AG04450 (cell line): ENCODE data around the gene IL17REL. TPM values are rescaled to one million over a fixed set of nuclear protein-coding genes. Genes with fewer than 3 reads are reported as not detected.

Experiments
- CTCF ChIA-PET: fragments of 300-600, 350-600 bp; formaldehyde crosslinking; extraction: SDS; loops from one replicate; lab custom pipeline; 2022; ENCODE audit warnings: antibody characterized with exemption, inconsistent platforms; lab: Charles Lee
- POLR2A ChIA-PET: fragments of 350-600 bp; formaldehyde crosslinking; extraction: SDS; loops from one replicate; lab custom pipeline; 2021; ENCODE audit warnings: antibody characterized with exemption, inconsistent platforms; lab: Yijun Ruan, JAX
- DNase-seq: peaks from one replicate; pipeline ENCODE4 v3.0.0-alpha.2; 2011; ENCODE audit warnings: low read depth, low spot score
- H3K27ac ChIP-seq: one replicate; pipeline ENCODE4 v1.5.1; 2012; ENCODE audit warnings: low read depth, low read length, control low read depth
- H3K27me3 ChIP-seq: one replicate; pipeline ENCODE4 v1.6.0; 2012; ENCODE audit warnings: low read length; ENCODE audit not compliant: control insufficient read depth, insufficient read depth
- H3K4me3 ChIP-seq: 2 replicates; pipeline ENCODE4 v1.5.1; 2011; ENCODE audit warnings: mild to moderate bottlenecking, low read depth, low read length, control low read depth
- H3K9me3 ChIP-seq: 2 replicates; pipeline ENCODE4 v1.5.1; 2012; ENCODE audit warnings: low read length; ENCODE audit not compliant: control insufficient read depth, insufficient read depth
- polyA plus RNA-seq: library from polyadenylated mRNA; depleted of rRNA; stranded (reverse); fragments of >200 nt; gene quantifications from 2 replicates; pipeline ENCODE4 v1.2.3, GENCODE V29; 2011
- TF ChIP-seq, protein P1 (sequence below): IDR thresholded peaks from 2 replicates; pipeline ENCODE4 v1.5.1; 2011; ENCODE audit warnings: low read depth, low read length, control low read depth, inconsistent platforms

The IL17REL gene
- polyA plus RNA-seq, 1 experiment: not detected

DNA sequence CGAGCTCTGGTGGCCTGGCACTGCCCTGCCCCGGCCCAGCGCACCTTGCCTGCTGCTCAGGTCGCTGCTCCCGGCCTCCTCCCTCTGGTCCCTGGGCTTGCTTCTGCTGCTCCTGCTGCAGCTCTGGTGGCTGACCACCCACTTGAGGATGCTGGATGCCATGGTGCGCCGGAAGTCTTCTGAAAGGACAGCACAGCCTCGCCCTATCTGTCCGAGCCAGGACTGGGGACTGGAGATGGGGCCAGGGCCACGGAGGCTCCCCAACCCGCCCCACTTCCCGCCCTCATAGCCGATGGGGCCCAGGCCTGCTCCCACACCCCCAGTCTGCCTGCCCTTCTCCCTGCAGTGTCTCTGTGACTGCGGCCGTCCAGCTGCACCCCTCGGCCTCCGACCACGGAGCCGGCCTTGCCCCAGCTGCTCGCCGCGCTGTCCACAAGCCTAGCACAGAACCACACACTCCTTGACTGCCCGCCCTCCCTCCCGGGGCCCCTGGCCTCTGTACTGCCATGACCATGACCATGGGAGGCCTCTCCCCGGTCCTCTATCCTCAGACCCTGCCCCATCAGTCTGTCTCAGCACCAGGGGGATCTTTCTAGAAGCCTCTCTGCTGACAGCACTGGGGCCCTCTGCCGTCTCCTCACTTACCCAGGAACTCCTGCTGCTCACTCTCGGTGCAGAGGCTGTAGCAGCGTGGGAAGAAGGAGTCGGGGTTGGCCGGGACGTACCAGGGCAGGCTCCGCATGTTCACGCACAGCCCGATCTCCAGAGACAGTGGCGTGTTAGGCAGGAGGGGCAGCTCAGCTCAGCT lies 32.9 kb upstream of the IL17REL start:
- peaks cover 8% of the 10 kb centered on the region for H3K27me3 ChIP-seq
- H3K27ac ChIP-seq: no peak overlapping the region
- no peak overlapping the region for H3K4me3 ChIP-seq
- ChIA-PET POLR2A (no interaction called here), CTCF (no interaction called here)
- H3K9me3 ChIP-seq: no peaks in the 10 kb centered on the region; the same call in 1 of the 2 replicates
- TF ChIP-seq, protein P1, sequence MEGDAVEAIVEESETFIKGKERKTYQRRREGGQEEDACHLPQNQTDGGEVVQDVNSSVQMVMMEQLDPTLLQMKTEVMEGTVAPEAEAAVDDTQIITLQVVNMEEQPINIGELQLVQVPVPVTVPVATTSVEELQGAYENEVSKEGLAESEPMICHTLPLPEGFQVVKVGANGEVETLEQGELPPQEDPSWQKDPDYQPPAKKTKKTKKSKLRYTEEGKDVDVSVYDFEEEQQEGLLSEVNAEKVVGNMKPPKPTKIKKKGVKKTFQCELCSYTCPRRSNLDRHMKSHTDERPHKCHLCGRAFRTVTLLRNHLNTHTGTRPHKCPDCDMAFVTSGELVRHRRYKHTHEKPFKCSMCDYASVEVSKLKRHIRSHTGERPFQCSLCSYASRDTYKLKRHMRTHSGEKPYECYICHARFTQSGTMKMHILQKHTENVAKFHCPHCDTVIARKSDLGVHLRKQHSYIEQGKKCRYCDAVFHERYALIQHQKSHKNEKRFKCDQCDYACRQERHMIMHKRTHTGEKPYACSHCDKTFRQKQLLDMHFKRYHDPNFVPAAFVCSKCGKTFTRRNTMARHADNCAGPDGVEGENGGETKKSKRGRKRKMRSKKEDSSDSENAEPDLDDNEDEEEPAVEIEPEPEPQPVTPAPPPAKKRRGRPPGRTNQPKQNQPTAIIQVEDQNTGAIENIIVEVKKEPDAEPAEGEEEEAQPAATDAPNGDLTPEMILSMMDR: no peak
- DNase-seq: no peak

DNA sequence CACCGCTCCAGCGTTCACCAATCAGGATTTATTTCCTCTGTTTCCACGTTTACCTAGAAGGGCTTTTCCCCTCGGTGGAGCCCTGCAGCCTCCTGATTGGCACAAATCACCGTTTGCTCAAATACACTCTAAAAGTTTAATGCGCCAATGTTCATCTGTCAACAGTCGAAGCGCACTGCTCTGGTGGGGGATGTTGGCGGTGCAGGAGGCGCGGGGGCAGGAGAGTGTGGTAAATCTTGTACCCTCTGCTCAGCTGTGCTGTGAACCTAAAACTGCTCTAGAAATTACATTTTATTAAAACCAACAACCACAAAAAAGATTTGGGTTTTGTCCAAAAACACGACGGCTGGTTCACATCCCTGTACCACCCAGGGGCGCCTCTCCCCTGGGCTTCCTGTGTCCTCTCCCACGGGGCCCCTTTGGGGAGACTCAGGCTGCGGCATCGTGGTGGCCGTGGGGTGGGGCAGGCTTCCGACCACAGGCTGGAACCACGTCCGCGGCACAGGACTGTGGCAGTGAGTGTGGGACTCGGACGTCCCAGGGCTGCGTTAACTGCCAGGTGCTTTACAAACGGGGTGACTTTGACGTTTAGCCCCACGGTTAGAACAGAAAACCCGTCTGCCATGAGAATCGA lies 32.0 kb upstream of the IL17REL start:
- DNase-seq: no peak
- Histone ChIP-seq H3K27ac (no peak overlapping the region), H3K4me3 (no peak overlapping the region), H3K27me3 (peaks cover 8% of the 10 kb centered on the region), H3K9me3 (peaks cover 4% of the 10 kb centered on the region)
- ChIA-PET CTCF (no interaction called here), POLR2A (no interaction called here)
- TF ChIP-seq, protein P1: no peak

DNA sequence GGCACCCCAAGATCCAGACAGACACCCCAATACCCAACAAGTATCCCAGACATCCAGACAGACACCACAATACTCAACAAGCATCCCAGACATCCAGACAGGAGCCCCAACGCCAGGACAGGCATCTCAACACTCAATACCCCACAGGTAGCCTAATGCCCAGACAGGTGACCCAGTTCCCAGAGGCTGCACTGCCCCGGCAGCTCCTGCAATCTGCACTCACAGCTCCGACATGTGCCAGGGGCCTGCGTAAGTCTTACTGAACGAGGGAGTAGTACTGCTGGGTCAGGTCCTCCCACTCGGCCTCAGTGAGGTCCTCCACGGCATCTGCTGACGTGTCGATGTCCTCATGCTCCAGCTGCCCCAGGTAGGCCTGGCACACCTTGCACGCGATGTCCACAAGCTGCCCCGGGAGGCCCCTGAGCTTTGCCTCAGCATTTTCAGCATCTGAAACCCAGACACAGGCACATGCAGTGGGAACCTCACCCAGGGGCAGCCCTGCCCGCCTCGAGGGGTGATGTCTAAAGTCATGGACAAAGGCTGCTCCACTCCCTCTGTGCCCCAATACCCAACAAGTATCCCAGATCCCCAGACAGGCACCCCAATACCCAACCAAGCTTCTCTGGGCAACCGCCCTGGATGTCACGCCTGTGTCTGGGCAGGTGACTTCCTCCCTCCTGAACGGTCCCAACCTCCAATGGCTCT lies 28.9 kb upstream of the IL17REL start:
- no peak overlapping the region for H3K27ac ChIP-seq
- no peak overlapping the region for H3K4me3 ChIP-seq
- CTCF ChIA-PET: no interaction called here
- no peak for DNase-seq
- H3K9me3 ChIP-seq: peaks cover 9% of the 10 kb centered on the region
- POLR2A ChIA-PET: no interaction called here
- TF ChIP-seq, protein P1: no peak
- peaks cover 10% of the 10 kb centered on the region for H3K27me3 ChIP-seq

DNA sequence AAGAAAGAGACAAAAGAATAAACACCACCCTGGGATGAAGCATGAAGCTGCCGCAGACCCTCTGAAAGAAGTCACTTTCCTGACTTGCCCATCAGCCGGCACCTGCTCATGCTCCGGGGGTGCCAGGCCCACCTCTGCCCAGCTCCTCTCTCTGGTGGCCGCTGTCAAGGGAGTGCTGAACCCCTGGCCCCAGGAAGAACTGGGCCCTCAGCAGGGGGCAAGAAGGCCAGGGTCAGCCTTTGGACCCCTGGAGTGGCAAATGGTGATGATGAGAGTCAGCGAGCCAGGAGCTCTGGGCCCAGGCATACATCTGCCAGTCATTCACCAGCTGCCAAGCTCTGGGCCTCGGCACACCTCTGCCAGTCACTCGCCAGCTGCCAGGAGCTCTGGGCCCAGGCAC lies 28.2 kb upstream of the IL17REL start:
- no peak overlapping the region for H3K27ac ChIP-seq
- peaks cover 9% of the 10 kb centered on the region for H3K9me3 ChIP-seq
- no peak for DNase-seq
- TF ChIP-seq, protein P1: no peak
- ChIA-PET CTCF (no interaction called here), POLR2A (no interaction called here)
- peaks cover 10% of the 10 kb centered on the region for H3K27me3 ChIP-seq
- H3K4me3 ChIP-seq: no peak overlapping the region
